Nephron progenitor cell (in vitro differentiated cells): ENCODE results near the gene CNKSR1.

ENCODE experiments used
- DNase-seq: peaks from one replicate; pipeline ENCODE4 v3.0.0; 2021
- H3K27ac Mint-ChIP-seq: 2 replicates; pipeline ENCODE4 v1.8.0; 2021; ENCODE audit warnings: mild to moderate bottlenecking, moderate library complexity, mixed read lengths
- H3K27me3 Mint-ChIP-seq: 2 replicates; pipeline ENCODE4 v1.8.0; 2021; ENCODE audit warnings: mild to moderate bottlenecking, low read depth, mixed read lengths; ENCODE audit not compliant: poor library complexity
- H3K36me3 Mint-ChIP-seq: 2 replicates; pipeline ENCODE4 v1.8.0; 2021; ENCODE audit warnings: low read depth, mixed read lengths
- H3K4me1 Mint-ChIP-seq: 2 replicates; pipeline ENCODE4 v1.8.0; 2021; ENCODE audit warnings: mixed read lengths
- H3K4me3 Mint-ChIP-seq: 2 replicates; pipeline ENCODE4 v1.8.0; 2021; ENCODE audit warnings: mild to moderate bottlenecking, moderate library complexity, mixed read lengths
- H3K9me3 Mint-ChIP-seq: 2 replicates; pipeline ENCODE4 v1.8.0; 2021; ENCODE audit warnings: mild to moderate bottlenecking, moderate library complexity, mixed read lengths
- CTCF ChIP-seq: fragments of 200-600 bp; sonication (generic); IDR thresholded peaks from 2 replicates; pipeline ENCODE4 v1.5.0; 2021; ENCODE audit warnings: antibody characterized with exemption

Gene CNKSR1

GRCh38 chr1:26188477-26188876 is 11.2 kb downstream of the CNKSR1 start:
- no peak overlapping the region for H3K4me3 Mint-ChIP-seq
- no peak for DNase-seq
- no peak overlapping the region for H3K27ac Mint-ChIP-seq
- peaks cover 29% of the 10 kb centered on the region for H3K4me1 Mint-ChIP-seq
- H3K27me3 Mint-ChIP-seq, result peaks cover 7% of the 10 kb centered on the region
- H3K9me3 Mint-ChIP-seq, result no peaks in the 10 kb centered on the region
- TF ChIP-seq CTCF, result no peak
- H3K36me3 Mint-ChIP-seq, result no peaks in the 10 kb centered on the region

- peak overlapping the region; percentile 75 for H3K27ac Mint-ChIP-seq
- peak; percentile 34 for DNase-seq
- peaks cover 29% of the 10 kb centered on the region for H3K4me1 Mint-ChIP-seq
- no peak for TF ChIP-seq CTCF
- H3K36me3 Mint-ChIP-seq, result no peaks in the 10 kb centered on the region
- H3K4me3 Mint-ChIP-seq, result no peak overlapping the region
- peaks cover 7% of the 10 kb centered on the region for H3K27me3 Mint-ChIP-seq
- no peaks in the 10 kb centered on the region for H3K9me3 Mint-ChIP-seq
Measured at GRCh38 chr1:26189331-26189730, 12.0 kb downstream of the CNKSR1 start.

- TF ChIP-seq CTCF, result no peak
- peaks cover 7% of the 10 kb centered on the region for H3K27me3 Mint-ChIP-seq
- H3K36me3 Mint-ChIP-seq, result no peaks in the 10 kb centered on the region
- peaks cover 29% of the 10 kb centered on the region for H3K4me1 Mint-ChIP-seq
- H3K9me3 Mint-ChIP-seq, result no peaks in the 10 kb centered on the region
- no peak for DNase-seq
- peak overlapping the region; percentile 75 for H3K27ac Mint-ChIP-seq
- no peak overlapping the region for H3K4me3 Mint-ChIP-seq
Measured at GRCh38 chr1:26189751-26190275, 12.5 kb downstream of the CNKSR1 start.

GRCh38 chr1:26190373-26190987 is 13.2 kb downstream of the CNKSR1 start, which contains the start of gene CATSPER4:
Gene CATSPER4, plus strand, starts transcription at chr1:26190602. Its CDS starts 26 bp downstream, at chr1:26190628.
- H3K4me1 Mint-ChIP-seq, result peaks cover 29% of the 10 kb centered on the region
- H3K9me3 Mint-ChIP-seq, result no peaks in the 10 kb centered on the region
- no peaks in the 10 kb centered on the region for H3K36me3 Mint-ChIP-seq
- peak within 1 kb of the TSS; percentile 75 for H3K27ac Mint-ChIP-seq
- H3K4me3 Mint-ChIP-seq, result no peak within 1 kb of the TSS
- TF ChIP-seq CTCF, result peak; percentile 43
- H3K27me3 Mint-ChIP-seq, result peaks cover 7% of the 10 kb centered on the region
- DNase-seq, result peak; percentile 67

- Mint-ChIP-seq H3K36me3 (no peaks in the 10 kb centered on the region), H3K4me3 (no peak overlapping the region), H3K27ac (peak overlapping the region; percentile 29), H3K27me3 (peaks cover 7% of the 10 kb centered on the region), H3K4me1 (peaks cover 29% of the 10 kb centered on the region), H3K9me3 (no peaks in the 10 kb centered on the region)
- no peak for DNase-seq
- no peak for TF ChIP-seq CTCF
Measured at GRCh38 chr1:26191739-26192138, 14.4 kb downstream of the CNKSR1 start.

- Mint-ChIP-seq H3K9me3 (no peaks in the 10 kb centered on the region), H3K4me1 (peaks cover 25% of the 10 kb centered on the region), H3K4me3 (no peak overlapping the region), H3K27me3 (peaks cover 12% of the 10 kb centered on the region), H3K36me3 (no peaks in the 10 kb centered on the region), H3K27ac (no peak overlapping the region)
- no peak for DNase-seq
- TF ChIP-seq CTCF, result no peak
Measured at GRCh38 chr1:26195805-26196204, 18.5 kb downstream of the CNKSR1 start.
